Peyer's patch (tissue), 4 donors: ENCODE measurements around the gene FABP6. TPM values are rescaled to one million over a fixed set of nuclear protein-coding genes. Genes with fewer than 3 reads are reported as not detected.
A peak's percentile ranks its signal among the peaks of the same experiment; 100 is the strongest.

Experiments
- DNase-seq, 3 donors: peaks; one replicate each; pipeline ENCODE4 v3.0.0-alpha.2; 2017 to 2019
- H3K27ac ChIP-seq, 4 donors: fragments of 200-600 bp; sonication (generic); one replicate each; pipeline ENCODE4 v1.5.1; 2016 to 2019
- H3K27me3 ChIP-seq, 2 donors: fragments of 200-600 bp; sonication (generic); one replicate each; pipeline ENCODE4 v1.5.1; 2019
- H3K36me3 ChIP-seq, 3 donors: fragments of 200-600 bp; sonication (generic); one replicate each; pipeline ENCODE4 v1.5.1; 2016 to 2019
- H3K4me1 ChIP-seq, 4 donors: fragments of 200-600 bp; sonication (generic); one replicate each; pipeline ENCODE4 v1.5.1; 2016 to 2019
- H3K4me3 ChIP-seq, 4 donors: fragments of 200-600 bp; sonication (generic); 1 replicate in 3 of 4; 2 replicates in 1 of 4; pipeline ENCODE4 v1.5.1; 2016 to 2019; ENCODE audit warnings: mild to moderate bottlenecking in 1 of 4
- H3K9me3 ChIP-seq, 4 donors: fragments of 200-600 bp; sonication (generic); one replicate each; pipeline ENCODE4 v1.5.1; 2016 to 2019; ENCODE audit warnings: mild to moderate bottlenecking in 1 of 4
- POLR2A ChIP-seq, 2 donors: fragments of 450-650 bp; IDR thresholded peaks; one replicate each; pipeline ENCODE4 v1.5.1; 2017; ENCODE audit warnings: antibody characterized with exemption in 2 of 2, mild to moderate bottlenecking in 2 of 2, moderate library complexity in 2 of 2
- total RNA-seq, 4 donors: library from RNA; depleted of rRNA; stranded (reverse); fragments of >200 nt; gene quantifications; one replicate each; pipeline ENCODE4 v1.1.0, GENCODE V29; 2016
- TF ChIP-seq, protein P1 (sequence below), 6 experiments: fragments of 450-650 bp in 4 of 6; fragments of 200-600 bp in 2 of 6; sonication (generic) in 1 of 6; IDR thresholded peaks; one replicate each; pipeline ENCODE4 v1.5.1; 2017 to 2019; ENCODE audit warnings: antibody characterized with exemption in 6 of 6, mild to moderate bottlenecking in 3 of 6, moderate library complexity in 1 of 6

Gene FABP6
- total RNA-seq: 1,000 to 10,000 TPM; 1,180 to 6,474 (median 2,517) TPM

DNA sequence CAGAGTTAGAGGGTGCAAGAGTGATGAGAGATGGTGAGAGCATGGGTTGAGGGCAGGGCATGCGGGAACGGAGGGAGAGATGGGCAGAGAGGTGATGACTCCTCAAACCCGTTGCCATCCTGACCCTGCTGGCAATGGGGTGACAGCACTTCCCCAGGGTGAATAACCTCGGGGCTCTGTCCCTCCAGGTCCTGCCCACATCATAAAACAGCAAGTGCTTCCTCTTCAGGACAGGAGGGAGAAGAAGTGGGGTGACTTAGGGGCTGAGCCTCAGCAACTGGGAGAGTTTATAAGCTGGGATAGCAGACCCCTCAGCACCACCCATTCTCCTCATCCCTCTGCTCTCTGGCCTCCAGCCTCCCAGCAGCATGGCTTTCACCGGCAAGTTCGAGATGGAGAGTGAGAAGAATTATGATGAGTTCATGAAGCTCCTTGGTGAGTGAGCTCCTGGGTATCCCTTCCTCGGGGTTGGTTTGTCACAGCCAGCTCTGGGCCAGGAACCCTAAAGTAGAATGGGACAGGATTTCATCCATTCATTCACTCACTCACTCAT is at the start of gene FABP6:
TSS of gene FABP6 (plus strand) at position 317 of the 553 bp plus-strand sequence. CDS start at position 369, 52 bp downstream.
- DNase-seq: peak in 2 of 3 donors; percentile 69 to 76
- H3K36me3 ChIP-seq: no peaks in the 10 kb centered on the region
- H3K4me1 ChIP-seq: peaks cover 0 to 5% (median 0%) of the 10 kb centered on the region in 4 donors
- H3K27ac ChIP-seq: peak within 1 kb of the TSS in 3 of 4 donors; percentile 27 to 75 (median 37)
- H3K4me3 ChIP-seq: peak within 1 kb of the TSS in 2 of 4 donors; percentile 37 to 50
- no peaks in the 10 kb centered on the region for H3K9me3 ChIP-seq
- peak; percentile 63 to 90 for TF ChIP-seq POLR2A (IDR thresholded peaks at IDR 0.05)
- TF ChIP-seq, protein P1, sequence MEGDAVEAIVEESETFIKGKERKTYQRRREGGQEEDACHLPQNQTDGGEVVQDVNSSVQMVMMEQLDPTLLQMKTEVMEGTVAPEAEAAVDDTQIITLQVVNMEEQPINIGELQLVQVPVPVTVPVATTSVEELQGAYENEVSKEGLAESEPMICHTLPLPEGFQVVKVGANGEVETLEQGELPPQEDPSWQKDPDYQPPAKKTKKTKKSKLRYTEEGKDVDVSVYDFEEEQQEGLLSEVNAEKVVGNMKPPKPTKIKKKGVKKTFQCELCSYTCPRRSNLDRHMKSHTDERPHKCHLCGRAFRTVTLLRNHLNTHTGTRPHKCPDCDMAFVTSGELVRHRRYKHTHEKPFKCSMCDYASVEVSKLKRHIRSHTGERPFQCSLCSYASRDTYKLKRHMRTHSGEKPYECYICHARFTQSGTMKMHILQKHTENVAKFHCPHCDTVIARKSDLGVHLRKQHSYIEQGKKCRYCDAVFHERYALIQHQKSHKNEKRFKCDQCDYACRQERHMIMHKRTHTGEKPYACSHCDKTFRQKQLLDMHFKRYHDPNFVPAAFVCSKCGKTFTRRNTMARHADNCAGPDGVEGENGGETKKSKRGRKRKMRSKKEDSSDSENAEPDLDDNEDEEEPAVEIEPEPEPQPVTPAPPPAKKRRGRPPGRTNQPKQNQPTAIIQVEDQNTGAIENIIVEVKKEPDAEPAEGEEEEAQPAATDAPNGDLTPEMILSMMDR (IDR thresholded peaks at IDR 0.05): peak in 2 of 6 experiments; percentile 4 to 6
- no peaks in the 10 kb centered on the region for H3K27me3 ChIP-seq

GRCh38 chr5:160180931-160181330 is 48.4 kb upstream of the FABP6 start:
- Histone ChIP-seq H3K27ac (no peak overlapping the region), H3K27me3 (no peaks in the 10 kb centered on the region), H3K36me3 (no peaks in the 10 kb centered on the region), H3K4me1 (no peaks in the 10 kb centered on the region), H3K9me3 (no peaks in the 10 kb centered on the region), H3K4me3 (no peak overlapping the region)
- DNase-seq: no peak
- TF ChIP-seq, protein P1 (IDR thresholded peaks at IDR 0.05): no peak
- no peak for TF ChIP-seq POLR2A (IDR thresholded peaks at IDR 0.05)

- no peaks in the 10 kb centered on the region for H3K4me1 ChIP-seq
- H3K27ac ChIP-seq: no peak overlapping the region
- DNase-seq: no peak
- H3K36me3 ChIP-seq: no peaks in the 10 kb centered on the region
- no peak overlapping the region for H3K4me3 ChIP-seq
- H3K27me3 ChIP-seq: no peaks in the 10 kb centered on the region
- TF ChIP-seq, protein P1 (IDR thresholded peaks at IDR 0.05): no peak
- TF ChIP-seq POLR2A (IDR thresholded peaks at IDR 0.05): no peak
- H3K9me3 ChIP-seq: no peaks in the 10 kb centered on the region
These were observed 47.2 kb upstream of the FABP6 start for GRCh38 chr5:160181965-160182622.

GRCh38 chr5:160183075-160183474 is 46.2 kb upstream of the FABP6 start:
- H3K27me3 ChIP-seq: no peaks in the 10 kb centered on the region
- TF ChIP-seq, protein P1 (IDR thresholded peaks at IDR 0.05): no peak
- TF ChIP-seq POLR2A (IDR thresholded peaks at IDR 0.05): no peak
- DNase-seq: no peak

DNA sequence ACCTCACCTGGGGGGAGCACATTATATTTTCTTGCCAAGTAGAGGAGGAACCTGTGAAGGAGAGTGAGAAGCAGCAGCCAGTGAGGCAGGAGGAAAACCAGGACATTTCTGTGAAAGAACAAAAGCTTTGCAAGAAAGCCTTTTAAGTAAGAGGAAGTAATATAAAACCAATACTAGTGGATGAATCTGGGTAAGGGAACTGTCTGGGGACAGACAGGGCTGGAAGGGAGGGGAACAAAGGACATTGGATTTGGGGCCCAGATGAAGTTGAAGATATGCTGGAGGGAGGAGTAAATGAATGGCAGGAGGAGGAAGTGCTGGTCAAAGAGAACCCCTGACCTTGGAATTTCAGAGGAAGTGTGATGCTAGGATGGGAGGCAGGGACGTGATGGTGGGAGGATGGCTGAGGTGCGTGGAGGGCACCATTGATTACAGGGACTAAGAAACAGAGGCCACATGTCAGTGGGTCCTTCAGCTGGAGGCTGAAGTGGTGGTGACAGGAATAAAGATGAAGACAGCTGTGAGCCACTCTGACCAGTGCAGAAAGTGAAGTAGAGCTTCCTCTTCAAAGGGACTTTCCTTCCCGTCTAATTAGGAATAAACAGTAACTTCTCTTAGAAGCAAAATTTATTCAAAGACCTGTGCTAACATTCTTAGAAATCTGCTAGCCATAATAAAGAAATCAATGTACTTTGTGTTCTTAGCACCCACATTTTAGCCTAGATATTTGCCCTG is 43.5 kb upstream of the FABP6 start:
- no peaks in the 10 kb centered on the region for H3K36me3 ChIP-seq
- no peaks in the 10 kb centered on the region for H3K9me3 ChIP-seq
- TF ChIP-seq POLR2A (IDR thresholded peaks at IDR 0.05): no peak
- TF ChIP-seq, protein P1 (IDR thresholded peaks at IDR 0.05): no peak
- no peak overlapping the region for H3K27ac ChIP-seq
- no peaks in the 10 kb centered on the region for H3K27me3 ChIP-seq
- DNase-seq: no peak
- H3K4me3 ChIP-seq: no peak overlapping the region
- H3K4me1 ChIP-seq: peaks cover 0 to 6% (median 2%) of the 10 kb centered on the region in 4 donors

More at GRCh38 chr5:160183075-160183474, 46.2 kb upstream of the FABP6 start:
- Histone ChIP-seq H3K9me3 (no peaks in the 10 kb centered on the region), H3K4me1 (no peaks in the 10 kb centered on the region), H3K36me3 (no peaks in the 10 kb centered on the region), H3K27ac (no peak overlapping the region), H3K4me3 (no peak overlapping the region)
